NCI-H1092 (cell line): ENCODE results near the gene EGR1.

ENCODE experiments used
- DNase-seq: peaks from one replicate; lab custom pipeline; 2025; lab: John Stamatoyannopoulos, UW

EGR1 gene

GRCh38 chr5:138465261-138466124, at the start of gene EGR1:
TSS of gene EGR1 (plus strand) at chr5:138465479. CDS start at chr5:138465762, 283 bp downstream.
- DNase-seq = peak; percentile 81

GRCh38 chr5:138418444-138418843, 46.8 kb upstream of the EGR1 start:
- DNase-seq = no peak

GRCh38 chr5:138425079-138425478, 40.2 kb upstream of the EGR1 start:
- no peak for DNase-seq

- no peak for DNase-seq
Observed at GRCh38 chr5:138435943-138436342, 29.3 kb upstream of the EGR1 start.

GRCh38 chr5:138438003-138438723, 27.1 kb upstream of the EGR1 start:
- DNase-seq = no peak

- peak; percentile 43 for DNase-seq
Observed at GRCh38 chr5:138438724-138439476, 26.4 kb upstream of the EGR1 start, which contains the start of gene REEP2. TSS of gene REEP2 (plus strand) at chr5:138439057. CDS start at chr5:138439209, 152 bp downstream.

- DNase-seq = no peak
Observed at GRCh38 chr5:138439477-138440158, 25.7 kb upstream of the EGR1 start.

- DNase-seq = no peak
Observed at GRCh38 chr5:138440159-138441073, 24.9 kb upstream of the EGR1 start.

- DNase-seq = no peak
Observed at GRCh38 chr5:138441221-138441620, 24.1 kb upstream of the EGR1 start.

- DNase-seq = no peak
Observed at GRCh38 chr5:138444078-138444773, 21.1 kb upstream of the EGR1 start.

GRCh38 chr5:138444774-138445546, 20.3 kb upstream of the EGR1 start:
- DNase-seq = no peak

- no peak for DNase-seq
Observed at GRCh38 chr5:138445547-138446271, 19.6 kb upstream of the EGR1 start.

GRCh38 chr5:138448070-138448469, 17.2 kb upstream of the EGR1 start:
- no peak for DNase-seq

- DNase-seq = peak; percentile 94
Observed at GRCh38 chr5:138448481-138449398, 16.5 kb upstream of the EGR1 start.

GRCh38 chr5:138449501-138450239, 15.6 kb upstream of the EGR1 start:
- DNase-seq = peak; percentile 58

- no peak for DNase-seq
Observed at GRCh38 chr5:138450971-138451370, 14.3 kb upstream of the EGR1 start.

GRCh38 chr5:138452720-138453119, 12.6 kb upstream of the EGR1 start:
- no peak for DNase-seq
